Type B pancreatic cell (in vitro differentiated cells): Measurements from ENCODE around the gene PRPS1L1. TPM values are rescaled to one million over a fixed set of nuclear protein-coding genes. Genes with fewer than 3 reads are reported as not detected.

Source experiments
- DNase-seq: peaks from one replicate; pipeline ENCODE4 v3.0.0; 2021; ENCODE audit warnings: mixed read lengths; ENCODE audit not compliant: unreplicated experiment; ENCODE audit errors: extremely low spot score
- H3K27ac Mint-ChIP-seq: 2 replicates; pipeline ENCODE4 v1.8.0; 2021; ENCODE audit warnings: mild to moderate bottlenecking, mixed read lengths
- H3K27me3 Mint-ChIP-seq: 2 replicates; pipeline ENCODE4 v1.8.0; 2021; ENCODE audit warnings: mixed read lengths
- H3K36me3 Mint-ChIP-seq: 2 replicates; pipeline ENCODE4 v1.8.0; 2021; ENCODE audit warnings: mixed read lengths
- H3K4me1 Mint-ChIP-seq: one replicate; pipeline ENCODE4 v1.8.0; 2021; ENCODE audit warnings: mixed read lengths; ENCODE audit not compliant: unreplicated experiment
- H3K4me3 Mint-ChIP-seq: 2 replicates; pipeline ENCODE4 v1.8.0; 2021; ENCODE audit warnings: mild to moderate bottlenecking, mixed read lengths
- H3K9me3 Mint-ChIP-seq: 2 replicates; pipeline ENCODE4 v1.8.0; 2021; ENCODE audit warnings: mixed read lengths
- long read RNA-seq: library from polyadenylated mRNA; unstranded; transcript quantifications from one replicate; pipeline ENCODE4 v2.0.0, GENCODE V29; 2020
- total RNA-seq: library from RNA; stranded (reverse); gene quantifications from 2 replicates; pipeline ENCODE4 v1.2.1, GENCODE V29; 2021; ENCODE audit warnings: low replicate concordance
- TF ChIP-seq, protein P1 (sequence below): fragments of 200-600 bp; sonication (generic); conservative IDR thresholded peaks from 2 replicates; pipeline ENCODE4 v1.5.0; 2021; ENCODE audit warnings: antibody characterized with exemption, mild to moderate bottlenecking

PRPS1L1 gene
- not detected in 2 replicates for total RNA-seq
- long read RNA-seq = 0 reads

GRCh38 chr7:18027628-18028027 is at the start of gene PRPS1L1:
Gene PRPS1L1, minus strand, starts transcription at chr7:18027846.
- no peaks in the 10 kb centered on the region for H3K27me3 Mint-ChIP-seq
- TF ChIP-seq, protein P1, sequence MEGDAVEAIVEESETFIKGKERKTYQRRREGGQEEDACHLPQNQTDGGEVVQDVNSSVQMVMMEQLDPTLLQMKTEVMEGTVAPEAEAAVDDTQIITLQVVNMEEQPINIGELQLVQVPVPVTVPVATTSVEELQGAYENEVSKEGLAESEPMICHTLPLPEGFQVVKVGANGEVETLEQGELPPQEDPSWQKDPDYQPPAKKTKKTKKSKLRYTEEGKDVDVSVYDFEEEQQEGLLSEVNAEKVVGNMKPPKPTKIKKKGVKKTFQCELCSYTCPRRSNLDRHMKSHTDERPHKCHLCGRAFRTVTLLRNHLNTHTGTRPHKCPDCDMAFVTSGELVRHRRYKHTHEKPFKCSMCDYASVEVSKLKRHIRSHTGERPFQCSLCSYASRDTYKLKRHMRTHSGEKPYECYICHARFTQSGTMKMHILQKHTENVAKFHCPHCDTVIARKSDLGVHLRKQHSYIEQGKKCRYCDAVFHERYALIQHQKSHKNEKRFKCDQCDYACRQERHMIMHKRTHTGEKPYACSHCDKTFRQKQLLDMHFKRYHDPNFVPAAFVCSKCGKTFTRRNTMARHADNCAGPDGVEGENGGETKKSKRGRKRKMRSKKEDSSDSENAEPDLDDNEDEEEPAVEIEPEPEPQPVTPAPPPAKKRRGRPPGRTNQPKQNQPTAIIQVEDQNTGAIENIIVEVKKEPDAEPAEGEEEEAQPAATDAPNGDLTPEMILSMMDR = no peak
- no peaks in the 10 kb centered on the region for H3K9me3 Mint-ChIP-seq
- no peaks in the 10 kb centered on the region for H3K4me1 Mint-ChIP-seq
- no peaks in the 10 kb centered on the region for H3K36me3 Mint-ChIP-seq
- H3K4me3 Mint-ChIP-seq = no peak within 1 kb of the TSS
- no peak within 1 kb of the TSS for H3K27ac Mint-ChIP-seq
- DNase-seq = no peak

DNA sequence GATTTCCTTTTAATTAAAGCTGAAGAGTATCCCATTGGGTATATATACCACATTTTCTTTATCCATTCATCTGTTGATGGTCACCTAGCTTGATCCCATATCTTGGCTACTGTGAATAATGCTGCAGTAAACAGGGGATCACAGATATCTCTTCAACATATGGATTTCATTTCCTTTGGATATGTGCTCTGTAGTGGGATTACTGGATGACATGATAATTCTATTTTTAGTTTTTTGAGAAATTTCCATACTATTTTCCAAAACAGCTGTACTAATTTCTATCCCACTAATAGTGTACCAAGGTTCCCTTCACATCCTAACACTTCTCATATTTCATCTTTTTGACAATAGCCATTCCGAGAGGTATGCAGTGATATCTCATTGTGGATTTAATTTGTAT is 48.8 kb upstream of the PRPS1L1 start:
- no peaks in the 10 kb centered on the region for H3K4me1 Mint-ChIP-seq
- TF ChIP-seq, protein P1 = no peak

DNA sequence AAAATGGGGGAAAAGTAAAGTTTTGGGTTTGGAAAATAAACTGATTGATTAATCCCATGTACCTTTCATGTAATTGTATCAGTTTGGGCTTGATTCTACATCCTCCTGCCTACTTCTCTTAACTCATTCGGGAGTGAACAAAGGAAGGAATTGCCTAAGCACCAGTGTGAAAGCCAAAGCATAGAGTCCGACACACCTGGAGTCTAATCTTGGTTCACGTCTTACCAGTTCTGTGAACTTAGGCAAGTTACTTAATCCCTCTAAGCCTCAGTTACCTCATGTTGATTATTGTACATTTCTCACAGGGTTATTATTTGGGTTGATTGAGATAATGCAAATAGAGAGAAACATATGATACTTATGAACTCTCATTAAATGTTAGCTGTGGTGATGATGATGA is 41.1 kb upstream of the PRPS1L1 start:
- TF ChIP-seq, protein P1 = no peak
- Mint-ChIP-seq H3K27ac (no peak overlapping the region), H3K27me3 (no peaks in the 10 kb centered on the region), H3K4me3 (no peak overlapping the region), H3K36me3 (no peaks in the 10 kb centered on the region), H3K9me3 (no peaks in the 10 kb centered on the region), H3K4me1 (no peaks in the 10 kb centered on the region)
- DNase-seq = no peak

More for the DNA sequence above, 48.8 kb upstream of the PRPS1L1 start:
- Mint-ChIP-seq H3K27me3 (no peaks in the 10 kb centered on the region), H3K4me3 (no peak overlapping the region), H3K27ac (no peak overlapping the region), H3K9me3 (peaks cover 6% of the 10 kb centered on the region), H3K36me3 (no peaks in the 10 kb centered on the region)
- DNase-seq = no peak

DNA sequence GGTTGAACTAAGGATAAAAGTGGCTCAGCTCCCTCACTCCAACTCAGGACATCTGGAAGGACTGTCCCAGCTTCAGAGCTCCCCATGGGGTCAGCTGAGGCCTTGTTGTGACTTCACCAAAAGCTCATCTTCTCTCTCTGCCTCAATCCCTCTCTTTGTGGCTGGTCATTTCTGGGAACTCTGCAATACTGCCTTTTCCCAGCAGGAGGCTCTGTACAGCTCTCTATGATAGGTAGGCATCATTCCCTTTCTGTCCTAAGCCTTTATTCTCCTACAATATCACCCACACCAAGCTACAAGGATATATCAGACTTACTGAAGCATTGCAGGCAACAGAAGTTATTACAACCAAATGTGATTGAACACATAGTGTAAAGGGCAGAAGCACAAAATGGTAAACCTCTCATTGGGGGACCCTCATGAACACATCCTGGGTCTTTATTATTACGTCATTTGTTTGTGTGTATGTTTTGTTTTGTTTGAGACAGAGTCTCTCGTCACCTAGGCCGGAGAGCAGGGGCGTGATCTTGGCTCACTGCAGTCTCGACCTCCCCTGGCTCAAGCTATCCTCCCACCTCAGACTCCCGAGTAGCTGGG is 36.7 kb upstream of the PRPS1L1 start:
- TF ChIP-seq, protein P1 = peak; percentile 64
- H3K4me3 Mint-ChIP-seq = no peak overlapping the region
- DNase-seq = no peak
- no peaks in the 10 kb centered on the region for H3K27me3 Mint-ChIP-seq
- H3K4me1 Mint-ChIP-seq = no peaks in the 10 kb centered on the region
- H3K36me3 Mint-ChIP-seq = no peaks in the 10 kb centered on the region
- H3K9me3 Mint-ChIP-seq = no peaks in the 10 kb centered on the region
- H3K27ac Mint-ChIP-seq = no peak overlapping the region

GRCh38 chr7:18063149-18063901 is 35.7 kb upstream of the PRPS1L1 start:
- H3K27ac Mint-ChIP-seq = no peak overlapping the region
- H3K27me3 Mint-ChIP-seq = no peaks in the 10 kb centered on the region
- no peaks in the 10 kb centered on the region for H3K4me1 Mint-ChIP-seq
- no peak overlapping the region for H3K4me3 Mint-ChIP-seq
- DNase-seq = no peak
- no peaks in the 10 kb centered on the region for H3K36me3 Mint-ChIP-seq
- TF ChIP-seq, protein P1 = no peak
- H3K9me3 Mint-ChIP-seq = no peaks in the 10 kb centered on the region
